Muscle layer of colon (tissue), 2 donors: ENCODE data around the gene DNAJB9.
A peak's percentile ranks its signal among the peaks of the same experiment; 100 is the strongest.

ENCODE experiments used
- H3K27ac ChIP-seq: one replicate; pipeline ENCODE4 v1.7.0; 2013; ENCODE audit warnings: low read depth, mild to moderate bottlenecking, low read length, moderate library complexity
- H3K27me3 ChIP-seq, 2 donors: one replicate each; pipeline ENCODE4 v1.7.0; 2013; ENCODE audit warnings: low read length in 2 of 2, mild to moderate bottlenecking in 2 of 2; ENCODE audit not compliant: insufficient read depth in 2 of 2, control insufficient read depth in 1 of 2
- H3K36me3 ChIP-seq: one replicate; pipeline ENCODE4 v1.7.0; 2013; ENCODE audit warnings: mild to moderate bottlenecking, low read length; ENCODE audit not compliant: insufficient read depth
- H3K4me1 ChIP-seq: one replicate; pipeline ENCODE4 v1.7.0; 2013; ENCODE audit warnings: mild to moderate bottlenecking, low read length; ENCODE audit not compliant: insufficient read depth
- H3K4me3 ChIP-seq, 2 donors: one replicate each; pipeline ENCODE4 v1.7.0; 2013; ENCODE audit warnings: low read length in 2 of 2, low read depth in 1 of 2, mild to moderate bottlenecking in 1 of 2, moderate library complexity in 1 of 2
- H3K9ac ChIP-seq: one replicate; pipeline ENCODE4 v1.7.0; 2013; ENCODE audit warnings: low read length
- H3K9me3 ChIP-seq: one replicate; pipeline ENCODE4 v1.7.0; 2013; ENCODE audit warnings: mild to moderate bottlenecking, low read length
- donor health status: abdominal sarcoma.
- donor health status: Adenocarcinoma of cecum.

Gene DNAJB9

DNA sequence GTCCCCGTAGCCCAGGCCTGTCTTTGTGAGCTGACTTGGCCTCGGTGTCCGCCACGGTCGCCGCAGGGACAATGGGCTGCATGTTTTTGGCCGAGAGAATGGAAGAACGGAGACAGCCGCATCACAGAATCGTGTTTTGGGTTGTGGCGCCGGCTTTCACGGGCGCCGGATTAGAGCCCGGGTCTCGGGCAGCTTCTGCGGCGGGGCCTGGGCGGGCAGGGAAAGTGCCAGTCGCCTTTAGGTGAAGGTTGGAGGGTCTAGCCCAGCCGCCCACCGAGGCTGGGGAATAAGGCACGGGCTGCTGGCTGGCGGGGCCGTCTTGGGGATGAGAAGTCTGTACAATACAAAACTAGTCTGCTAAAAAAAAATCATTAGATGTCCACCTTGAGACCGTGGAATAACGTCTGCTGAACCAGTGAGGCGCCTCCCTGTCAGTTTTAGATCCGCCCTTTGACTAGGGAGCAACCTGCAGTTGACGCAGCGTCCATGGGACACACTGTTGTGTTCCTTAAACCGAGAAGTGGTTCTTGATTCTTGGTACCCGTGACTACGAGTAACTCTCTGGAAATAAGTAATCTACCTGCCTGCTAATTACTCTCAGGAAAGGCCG, 577 bp downstream of the DNAJB9 start:
- no peaks in the 10 kb centered on the region for H3K27me3 ChIP-seq

DNA sequence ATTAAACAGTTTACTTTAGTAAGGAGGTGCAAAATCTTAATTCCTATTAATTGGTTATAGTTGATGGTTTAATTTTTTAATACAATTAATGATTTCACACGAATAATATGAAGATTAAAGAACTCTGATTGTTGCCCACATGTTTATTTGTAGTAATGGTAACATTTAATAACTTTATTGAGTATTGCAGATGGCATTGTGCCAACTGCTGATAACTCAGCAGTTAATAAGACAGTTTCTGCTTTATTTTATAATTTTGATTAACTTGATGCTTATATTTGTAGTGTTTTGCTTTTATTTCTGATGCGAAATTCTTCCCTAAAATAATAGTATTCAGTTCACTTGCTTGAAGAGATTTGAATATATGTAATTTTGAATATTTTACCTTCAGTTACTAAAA, 2.8 kb downstream of the DNAJB9 start:
- H3K4me3 ChIP-seq: no peak overlapping the region
- no peaks in the 10 kb centered on the region for H3K9me3 ChIP-seq
- H3K27me3 ChIP-seq: no peaks in the 10 kb centered on the region
- H3K9ac ChIP-seq: no peak overlapping the region
- H3K27ac ChIP-seq: no peak overlapping the region
- H3K4me1 ChIP-seq: peaks cover 20% of the 10 kb centered on the region
- peaks cover 5% of the 10 kb centered on the region for H3K36me3 ChIP-seq

More for the DNA sequence above, 577 bp downstream of the DNAJB9 start:
- H3K36me3 ChIP-seq: peaks cover 5% of the 10 kb centered on the region
- H3K9me3 ChIP-seq: no peaks in the 10 kb centered on the region
- peak overlapping the region; percentile 55 to 97 for H3K4me3 ChIP-seq
- H3K4me1 ChIP-seq: peaks cover 20% of the 10 kb centered on the region
- H3K27ac ChIP-seq: peak overlapping the region; percentile 95
- H3K9ac ChIP-seq: peak overlapping the region; percentile 82

DNA sequence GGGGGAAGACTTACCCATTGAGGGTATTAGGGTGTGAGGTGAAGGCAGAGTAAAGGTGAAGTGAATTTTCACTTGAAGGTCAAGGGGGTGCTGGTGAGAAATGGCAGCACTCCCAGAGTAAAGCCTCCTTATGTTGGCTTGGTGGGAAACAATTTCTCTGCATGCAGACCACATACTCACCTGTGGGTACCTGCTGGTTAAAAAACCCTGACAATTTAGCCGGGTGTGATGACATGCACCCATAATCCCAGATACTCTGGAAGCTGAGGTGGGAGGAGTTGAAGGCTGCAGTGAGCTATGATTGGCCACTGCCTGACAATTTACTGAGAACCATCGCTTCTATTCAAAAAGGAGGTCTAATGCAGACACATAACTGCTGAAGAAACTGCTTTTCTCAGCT, 5.5 kb downstream of the DNAJB9 start:
- Histone ChIP-seq H3K9ac (no peak overlapping the region), H3K9me3 (no peaks in the 10 kb centered on the region), H3K36me3 (peaks cover 15% of the 10 kb centered on the region), H3K27ac (no peak overlapping the region), H3K4me1 (peaks cover 9% of the 10 kb centered on the region), H3K4me3 (no peak overlapping the region), H3K27me3 (no peaks in the 10 kb centered on the region)

DNA sequence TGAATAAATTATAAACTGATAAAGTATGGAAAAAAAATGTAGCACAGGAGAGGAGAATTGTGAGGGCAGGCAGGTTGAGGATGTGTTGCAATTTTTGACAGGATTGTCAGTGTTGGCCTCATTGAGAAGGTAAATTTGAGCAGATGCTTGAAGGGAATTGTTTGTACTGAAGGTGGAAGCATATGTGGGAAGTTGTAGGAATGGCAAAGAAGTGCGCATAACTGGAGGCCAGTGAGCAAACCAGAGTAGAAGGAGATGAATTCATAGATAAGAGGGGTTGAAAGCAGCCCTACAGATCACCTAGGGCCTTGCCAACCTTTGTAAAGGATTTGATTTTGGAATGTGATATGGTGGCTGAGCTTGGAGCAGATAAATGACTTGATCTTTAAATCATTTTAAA, 6.4 kb downstream of the DNAJB9 start:
- H3K9me3 ChIP-seq: no peaks in the 10 kb centered on the region

DNA sequence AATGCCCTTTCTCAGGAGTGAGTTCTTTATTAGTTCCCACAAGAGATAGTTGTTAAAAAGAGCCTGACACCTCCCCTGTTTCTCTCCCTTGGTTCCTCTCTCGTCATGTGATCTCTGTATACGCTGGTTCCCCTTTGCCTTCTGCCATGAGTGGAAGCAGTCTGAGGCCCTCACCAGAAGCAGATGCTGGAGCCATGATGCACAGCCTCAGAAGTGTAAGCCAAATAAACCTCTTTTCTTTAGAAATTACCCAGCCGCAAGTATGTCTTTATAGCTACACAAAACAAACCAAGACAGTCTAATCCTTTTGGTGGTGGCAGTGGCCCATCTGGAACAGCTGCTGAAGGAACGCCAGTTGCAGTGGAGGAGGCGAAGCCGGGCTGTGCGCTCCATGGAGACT, 9.3 kb downstream of the DNAJB9 start:
- no peaks in the 10 kb centered on the region for H3K27me3 ChIP-seq
- no peaks in the 10 kb centered on the region for H3K9me3 ChIP-seq
- peaks cover 9% of the 10 kb centered on the region for H3K36me3 ChIP-seq
- H3K4me3 ChIP-seq: no peak overlapping the region
- no peak overlapping the region for H3K9ac ChIP-seq
- no peaks in the 10 kb centered on the region for H3K4me1 ChIP-seq
- no peak overlapping the region for H3K27ac ChIP-seq

More for the DNA sequence above, 6.4 kb downstream of the DNAJB9 start:
- Histone ChIP-seq H3K4me1 (peaks cover 6% of the 10 kb centered on the region), H3K27ac (no peak overlapping the region), H3K4me3 (no peak overlapping the region), H3K27me3 (no peaks in the 10 kb centered on the region), H3K9ac (no peak overlapping the region), H3K36me3 (peaks cover 15% of the 10 kb centered on the region)

DNA sequence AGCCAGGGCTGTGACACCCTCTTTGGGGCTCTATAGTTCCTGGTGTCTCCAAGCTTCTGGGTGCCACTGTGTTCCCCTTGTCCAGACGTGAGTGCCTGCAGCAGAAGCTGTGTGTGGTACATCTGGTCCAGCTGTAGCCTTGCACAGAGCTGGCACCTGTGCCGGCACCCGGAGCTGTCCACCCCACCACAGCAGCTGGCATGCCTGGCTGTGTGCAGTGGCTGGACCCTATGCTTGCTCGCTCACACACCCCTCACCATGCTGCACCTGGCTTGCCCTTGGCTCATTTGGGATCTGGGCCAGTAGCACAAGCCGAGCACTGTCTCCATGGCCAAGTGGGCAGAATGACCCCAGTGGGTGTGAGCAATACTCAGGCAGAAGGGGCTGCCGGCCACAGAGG, 10.6 kb downstream of the DNAJB9 start:
- Histone ChIP-seq H3K36me3 (peaks cover 9% of the 10 kb centered on the region), H3K27me3 (no peaks in the 10 kb centered on the region), H3K9ac (no peak overlapping the region), H3K27ac (no peak overlapping the region), H3K9me3 (no peaks in the 10 kb centered on the region), H3K4me1 (no peaks in the 10 kb centered on the region), H3K4me3 (no peak overlapping the region)

DNA sequence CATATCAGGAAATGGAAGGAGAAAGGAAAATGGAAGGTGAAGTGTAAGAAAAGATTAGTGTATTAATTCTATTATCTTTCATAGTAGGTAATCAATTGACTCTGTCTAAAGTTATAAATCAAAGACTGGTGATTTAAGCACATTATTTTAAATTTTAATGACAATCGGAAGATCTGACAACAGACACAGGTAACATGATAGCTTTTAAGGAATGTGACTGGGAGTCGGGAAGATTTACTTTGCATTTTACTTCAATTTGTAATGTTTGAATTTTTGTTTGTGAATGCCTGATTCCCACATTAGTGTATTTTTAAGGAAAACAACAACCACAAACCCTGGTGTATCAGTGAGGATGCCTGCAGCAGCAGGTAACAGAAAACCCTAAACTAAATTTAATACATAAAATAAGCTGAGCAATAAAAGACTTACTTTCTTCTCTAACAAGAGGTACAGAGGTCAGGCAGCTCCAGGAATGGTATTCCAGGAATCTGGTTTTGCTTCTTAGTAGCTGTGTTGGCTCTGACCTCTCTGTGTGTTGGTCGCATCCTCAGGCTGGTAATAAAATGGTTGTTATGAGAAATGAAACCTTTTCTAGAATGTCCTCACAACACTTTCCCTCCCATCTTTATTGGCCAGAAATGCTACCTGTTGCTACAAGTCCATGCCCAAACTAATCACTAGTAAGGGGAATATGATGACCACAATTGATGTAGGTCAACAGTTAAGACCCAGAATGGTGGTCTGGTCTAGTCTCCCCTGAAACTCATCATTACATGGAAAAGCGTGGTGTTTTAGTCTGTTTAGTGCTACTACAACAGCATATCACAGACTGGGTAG, 12.2 kb downstream of the DNAJB9 start:
- H3K36me3 ChIP-seq: peaks cover 9% of the 10 kb centered on the region
- no peaks in the 10 kb centered on the region for H3K27me3 ChIP-seq
- no peaks in the 10 kb centered on the region for H3K9me3 ChIP-seq
- H3K27ac ChIP-seq: no peak overlapping the region
- H3K4me1 ChIP-seq: no peaks in the 10 kb centered on the region
- no peak overlapping the region for H3K4me3 ChIP-seq
- H3K9ac ChIP-seq: no peak overlapping the region

DNA sequence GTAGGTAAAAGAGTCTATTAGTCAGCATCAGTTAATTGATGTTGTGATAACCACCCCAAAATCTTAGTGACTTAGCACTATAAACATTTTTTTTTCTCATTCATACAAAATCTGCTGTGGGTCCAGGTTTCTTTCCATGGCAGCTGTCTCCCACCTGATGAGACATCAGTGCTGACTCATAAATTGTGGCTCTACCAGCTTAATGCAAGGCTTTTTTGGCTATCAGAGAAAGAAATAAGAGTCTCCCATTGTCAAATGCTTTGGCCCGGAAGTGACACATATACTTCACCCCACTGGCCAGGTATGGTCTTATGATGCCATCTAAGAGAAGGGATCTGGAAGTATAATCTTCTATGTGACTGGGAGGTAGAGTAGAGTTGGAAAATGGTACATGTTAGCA, 14.5 kb downstream of the DNAJB9 start:
- Histone ChIP-seq H3K4me3 (no peak overlapping the region), H3K36me3 (peaks cover 9% of the 10 kb centered on the region), H3K4me1 (no peaks in the 10 kb centered on the region), H3K27me3 (no peaks in the 10 kb centered on the region), H3K27ac (no peak overlapping the region), H3K9me3 (no peaks in the 10 kb centered on the region), H3K9ac (no peak overlapping the region)

DNA sequence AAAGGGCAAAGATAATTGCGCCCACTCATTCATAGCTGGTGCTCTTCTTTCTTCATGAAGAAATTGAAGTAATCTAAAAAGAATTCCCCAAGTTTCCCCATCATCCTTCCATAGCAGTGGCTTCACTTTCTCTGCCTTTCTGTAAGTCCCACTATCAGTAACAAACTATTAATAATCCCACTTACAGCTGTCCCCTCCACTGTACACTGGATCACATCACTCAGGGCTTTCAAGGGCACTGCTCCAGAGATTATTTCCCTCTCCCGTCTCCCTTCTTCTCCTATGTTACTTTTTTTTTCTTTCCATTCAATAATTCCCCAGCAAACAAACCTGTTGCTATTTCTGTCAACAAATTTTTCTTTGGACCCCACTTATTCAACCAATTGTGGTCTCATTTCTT, 16.2 kb downstream of the DNAJB9 start:
- no peaks in the 10 kb centered on the region for H3K36me3 ChIP-seq
- no peak overlapping the region for H3K9ac ChIP-seq
- H3K4me3 ChIP-seq: no peak overlapping the region
- no peaks in the 10 kb centered on the region for H3K9me3 ChIP-seq
- H3K27me3 ChIP-seq: no peaks in the 10 kb centered on the region
- no peaks in the 10 kb centered on the region for H3K4me1 ChIP-seq
- H3K27ac ChIP-seq: no peak overlapping the region

DNA sequence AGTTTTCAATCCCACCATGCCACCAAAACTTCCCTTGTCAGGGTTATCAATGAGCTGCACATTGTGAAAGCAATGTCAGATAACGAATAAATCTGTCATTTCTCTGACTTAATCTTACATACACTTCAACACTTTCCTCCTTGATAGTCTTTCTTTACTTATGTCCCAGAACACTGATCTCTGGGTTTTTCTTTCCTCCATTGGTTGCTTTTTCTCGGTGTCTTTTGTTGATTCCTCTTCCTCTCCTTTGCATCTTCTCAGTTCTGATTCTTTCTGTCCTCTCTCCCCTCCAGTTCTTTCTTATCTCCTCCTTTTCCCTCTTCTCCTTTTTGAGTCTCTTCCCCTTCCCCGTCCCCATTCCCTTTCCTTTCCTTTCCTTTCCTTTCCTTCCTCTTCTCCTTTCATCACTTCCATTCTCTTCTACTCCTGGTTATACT, 16.6 kb downstream of the DNAJB9 start:
- Histone ChIP-seq H3K9ac (no peak overlapping the region), H3K27ac (no peak overlapping the region), H3K9me3 (no peaks in the 10 kb centered on the region), H3K36me3 (no peaks in the 10 kb centered on the region), H3K4me1 (no peaks in the 10 kb centered on the region), H3K4me3 (no peak overlapping the region), H3K27me3 (no peaks in the 10 kb centered on the region)

DNA sequence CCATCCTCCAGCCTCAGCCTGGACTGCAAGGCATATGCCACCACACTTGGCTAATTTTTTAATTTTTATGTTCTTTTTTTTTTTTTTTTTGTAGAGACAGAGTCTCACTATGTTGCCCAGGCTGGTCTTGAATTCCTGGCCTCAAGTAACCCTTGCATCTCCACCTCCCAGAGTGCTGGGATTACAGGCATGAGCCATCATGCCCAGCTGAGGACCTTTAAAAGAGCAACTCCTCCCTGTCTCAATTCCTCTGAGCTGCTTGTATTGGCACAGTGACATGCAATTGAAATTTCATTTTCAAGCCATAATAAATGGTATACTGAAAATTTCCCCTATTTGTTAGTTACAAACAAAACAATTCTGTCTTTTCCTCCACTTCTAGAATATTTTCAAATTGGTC, 19.5 kb downstream of the DNAJB9 start:
- Histone ChIP-seq H3K27me3 (no peaks in the 10 kb centered on the region), H3K4me1 (no peaks in the 10 kb centered on the region), H3K27ac (no peak overlapping the region), H3K9me3 (no peaks in the 10 kb centered on the region), H3K36me3 (no peaks in the 10 kb centered on the region), H3K9ac (no peak overlapping the region), H3K4me3 (no peak overlapping the region)

DNA sequence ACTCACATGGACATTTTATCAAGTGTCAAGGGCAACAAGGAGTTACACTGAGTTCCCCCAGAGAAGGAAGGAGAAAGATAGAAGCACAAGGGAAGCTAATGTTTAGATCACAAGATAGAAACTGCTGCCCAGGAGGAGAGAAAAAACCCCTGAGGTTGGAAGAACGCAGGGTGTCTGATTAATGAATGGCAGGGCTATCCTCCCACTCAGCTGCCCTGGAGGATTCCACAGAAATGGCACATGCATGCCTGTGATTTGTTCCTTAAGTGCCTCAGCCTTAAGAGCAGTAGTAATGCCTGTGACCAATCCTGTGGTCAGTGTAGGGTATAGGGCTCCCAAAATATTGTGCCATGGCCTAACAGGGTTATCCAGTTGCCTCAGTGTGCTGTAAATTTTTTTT, 20.2 kb downstream of the DNAJB9 start:
- Histone ChIP-seq H3K9ac (no peak overlapping the region), H3K4me3 (no peak overlapping the region), H3K4me1 (no peaks in the 10 kb centered on the region), H3K9me3 (no peaks in the 10 kb centered on the region), H3K36me3 (no peaks in the 10 kb centered on the region), H3K27me3 (no peaks in the 10 kb centered on the region), H3K27ac (no peak overlapping the region)
